Tibial nerve (tissue), 4 donors: ENCODE measurements around the gene DPP10. TPM values are rescaled to one million over a fixed set of nuclear protein-coding genes. Genes with fewer than 3 reads are reported as not detected.

Experiments
- DNase-seq, 2 donors: peaks; one replicate each; pipeline ENCODE4 v3.0.0-alpha.2; 2019; ENCODE audit warnings: low spot score in 2 of 2
- H3K27ac ChIP-seq, 4 donors: fragments of 200-600 bp; sonication (generic) in 3 of 4; one replicate each; pipeline ENCODE4 v1.5.1; 2017 to 2019; ENCODE audit warnings: mild to moderate bottlenecking in 1 of 4
- H3K27me3 ChIP-seq, 2 donors: fragments of 200-600 bp; sonication (generic) in 1 of 2; one replicate each; pipeline versions ENCODE4 v1.5.1 to v1.6.0; 2017 to 2019
- H3K36me3 ChIP-seq, 3 donors: fragments of 200-600 bp; sonication (generic); one replicate each; pipeline ENCODE4 v1.5.1; 2018 to 2019
- H3K4me1 ChIP-seq, 4 donors: fragments of 200-600 bp; sonication (generic) in 3 of 4; one replicate each; pipeline ENCODE4 v1.5.1; 2017 to 2019
- H3K4me3 ChIP-seq, 4 donors: fragments of 200-600 bp; sonication (generic) in 3 of 4; one replicate each; pipeline ENCODE4 v1.5.1; 2017 to 2019; ENCODE audit warnings: mild to moderate bottlenecking in 1 of 4, moderate library complexity in 1 of 4
- H3K9me3 ChIP-seq, 4 donors: fragments of 200-600 bp; sonication (generic) in 3 of 4; one replicate each; pipeline ENCODE4 v1.5.1; 2017 to 2019
- EP300 ChIP-seq, 2 donors: sonication (generic); formaldehyde crosslinking; IDR thresholded peaks; one replicate each; pipeline ENCODE4 v1.6.1; 2017; ENCODE audit warnings: antibody characterized with exemption in 2 of 2, mild to moderate bottlenecking in 1 of 2
- POLR2A ChIP-seq, 2 donors: fragments of 450-650 bp; IDR thresholded peaks; one replicate each; pipeline ENCODE4 v1.6.1; 2017; ENCODE audit warnings: antibody characterized with exemption in 2 of 2, mild to moderate bottlenecking in 2 of 2, moderate library complexity in 2 of 2
- WGBS, 2 donors: methylation state at CpG; one replicate each; pipeline ENCODE4 v1.1.5; 2018; 5-methylcytosine and 5-hydroxymethylcytosine counted together
- total RNA-seq, 4 donors: library from RNA; depleted of rRNA; stranded (reverse); fragments of >200 nt; gene quantifications; one replicate each; pipeline ENCODE4 v1.1.0, GENCODE V29; 2016
- TF ChIP-seq, protein P1 (sequence below), 5 experiments: fragments of 200-600 bp in 3 of 5; fragments of 450-650 bp in 2 of 5; sonication (generic) in 3 of 5; IDR thresholded peaks; one replicate each; pipeline ENCODE4 v1.5.1; 2016 to 2019; ENCODE audit warnings: antibody characterized with exemption in 5 of 5, mild to moderate bottlenecking in 3 of 5, moderate library complexity in 2 of 5

Gene DPP10
- total RNA-seq, 4 donors from 2014 or later, result 0.20 to 2.1 TPM; not detected in 2

DNA sequence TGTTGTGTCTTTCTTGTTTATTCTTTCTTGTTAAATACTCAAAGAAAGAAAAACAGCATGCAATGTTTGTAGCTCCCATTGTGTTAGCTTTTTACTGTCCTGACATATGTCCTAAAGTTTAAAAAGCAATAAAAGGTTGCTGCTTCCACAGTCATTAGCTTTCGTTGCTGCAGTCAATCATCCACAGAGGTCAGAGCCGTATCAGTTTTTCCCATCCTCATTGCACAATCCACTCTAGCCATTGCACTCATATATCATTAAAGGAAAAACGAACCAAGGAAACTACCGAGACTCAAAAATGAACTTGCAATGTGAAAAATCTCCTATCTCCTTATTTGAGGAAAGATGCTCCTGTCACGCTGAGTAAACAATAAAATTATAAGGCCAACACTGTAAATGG lies 954.1 kb downstream of the DPP10 start:
- WGBS, 2 donors, result 56 to 64% methylated on average over 5 of the region's 5 CpGs
- H3K27me3 ChIP-seq, result no peaks in the 10 kb centered on the region
- TF ChIP-seq EP300 (IDR thresholded peaks at IDR 0.05) (no peak), POLR2A (IDR thresholded peaks at IDR 0.05) (no peak)
- TF ChIP-seq, protein P1, sequence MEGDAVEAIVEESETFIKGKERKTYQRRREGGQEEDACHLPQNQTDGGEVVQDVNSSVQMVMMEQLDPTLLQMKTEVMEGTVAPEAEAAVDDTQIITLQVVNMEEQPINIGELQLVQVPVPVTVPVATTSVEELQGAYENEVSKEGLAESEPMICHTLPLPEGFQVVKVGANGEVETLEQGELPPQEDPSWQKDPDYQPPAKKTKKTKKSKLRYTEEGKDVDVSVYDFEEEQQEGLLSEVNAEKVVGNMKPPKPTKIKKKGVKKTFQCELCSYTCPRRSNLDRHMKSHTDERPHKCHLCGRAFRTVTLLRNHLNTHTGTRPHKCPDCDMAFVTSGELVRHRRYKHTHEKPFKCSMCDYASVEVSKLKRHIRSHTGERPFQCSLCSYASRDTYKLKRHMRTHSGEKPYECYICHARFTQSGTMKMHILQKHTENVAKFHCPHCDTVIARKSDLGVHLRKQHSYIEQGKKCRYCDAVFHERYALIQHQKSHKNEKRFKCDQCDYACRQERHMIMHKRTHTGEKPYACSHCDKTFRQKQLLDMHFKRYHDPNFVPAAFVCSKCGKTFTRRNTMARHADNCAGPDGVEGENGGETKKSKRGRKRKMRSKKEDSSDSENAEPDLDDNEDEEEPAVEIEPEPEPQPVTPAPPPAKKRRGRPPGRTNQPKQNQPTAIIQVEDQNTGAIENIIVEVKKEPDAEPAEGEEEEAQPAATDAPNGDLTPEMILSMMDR (IDR thresholded peaks at IDR 0.05), result no peak
- H3K27ac ChIP-seq, result no peak overlapping the region
- H3K36me3 ChIP-seq, result no peaks in the 10 kb centered on the region
- H3K9me3 ChIP-seq, result no peaks in the 10 kb centered on the region
- no peak overlapping the region for H3K4me3 ChIP-seq
- DNase-seq, result no peak
- H3K4me1 ChIP-seq, result no peaks in the 10 kb centered on the region

DNA sequence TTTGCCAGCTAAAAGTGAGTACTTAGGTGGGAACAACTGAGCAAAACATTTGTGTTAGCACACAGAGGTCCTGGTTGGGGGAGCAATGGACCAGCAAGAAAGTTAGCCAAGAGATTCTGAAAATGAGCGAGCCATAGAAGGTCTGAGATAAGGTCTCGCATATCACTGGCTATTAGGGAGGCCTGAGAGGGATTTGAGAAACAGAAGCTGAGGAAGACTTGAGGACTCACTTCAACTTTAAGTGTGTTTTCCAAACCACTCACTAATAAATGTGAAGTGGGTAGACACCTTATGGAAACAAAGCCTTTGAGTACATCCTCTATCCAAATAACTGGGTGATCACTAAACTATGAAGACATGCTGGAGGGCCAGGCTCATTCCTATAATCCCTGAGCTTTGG lies 958.5 kb downstream of the DPP10 start:
- H3K4me1 ChIP-seq, result no peaks in the 10 kb centered on the region
- no peaks in the 10 kb centered on the region for H3K9me3 ChIP-seq
- H3K36me3 ChIP-seq, result no peaks in the 10 kb centered on the region
- H3K4me3 ChIP-seq, result no peak overlapping the region
- no peaks in the 10 kb centered on the region for H3K27me3 ChIP-seq
- WGBS, 2 donors, result 87 to 96% methylated on average over 2 of the region's 2 CpGs
- TF ChIP-seq, protein P1 (IDR thresholded peaks at IDR 0.05), result no peak
- no peak for TF ChIP-seq POLR2A (IDR thresholded peaks at IDR 0.05)
- TF ChIP-seq EP300 (IDR thresholded peaks at IDR 0.05), result no peak
- no peak for DNase-seq
- H3K27ac ChIP-seq, result no peak overlapping the region

DNA sequence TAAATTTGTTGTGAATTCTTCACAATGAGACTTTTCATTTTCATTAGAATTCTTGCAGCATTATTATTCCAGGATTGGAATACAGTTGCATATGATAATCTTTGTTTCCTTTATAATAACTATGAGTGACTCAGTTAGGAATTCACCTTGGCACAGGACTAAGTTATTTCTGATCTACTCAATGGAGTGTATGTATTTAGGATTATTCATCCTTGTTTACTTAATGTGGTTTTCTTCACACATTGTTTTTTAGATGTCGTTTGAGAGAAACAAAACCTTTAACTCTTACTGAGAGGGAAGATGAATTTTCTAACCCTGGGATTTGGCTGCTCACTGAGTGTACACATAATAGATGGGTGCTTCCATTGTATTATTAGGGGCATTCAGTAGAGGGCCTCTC lies 970.1 kb downstream of the DPP10 start:
- Histone ChIP-seq H3K4me3 (no peak overlapping the region), H3K4me1 (no peaks in the 10 kb centered on the region), H3K36me3 (no peaks in the 10 kb centered on the region), H3K27ac (no peak overlapping the region), H3K9me3 (no peaks in the 10 kb centered on the region), H3K27me3 (no peaks in the 10 kb centered on the region)
- 26 to 32% methylated on average over 1 of the region's 1 CpG for WGBS, 2 donors
- DNase-seq, result no peak
- TF ChIP-seq POLR2A (IDR thresholded peaks at IDR 0.05) (no peak), EP300 (IDR thresholded peaks at IDR 0.05) (no peak)
- TF ChIP-seq, protein P1 (IDR thresholded peaks at IDR 0.05), result no peak

DNA sequence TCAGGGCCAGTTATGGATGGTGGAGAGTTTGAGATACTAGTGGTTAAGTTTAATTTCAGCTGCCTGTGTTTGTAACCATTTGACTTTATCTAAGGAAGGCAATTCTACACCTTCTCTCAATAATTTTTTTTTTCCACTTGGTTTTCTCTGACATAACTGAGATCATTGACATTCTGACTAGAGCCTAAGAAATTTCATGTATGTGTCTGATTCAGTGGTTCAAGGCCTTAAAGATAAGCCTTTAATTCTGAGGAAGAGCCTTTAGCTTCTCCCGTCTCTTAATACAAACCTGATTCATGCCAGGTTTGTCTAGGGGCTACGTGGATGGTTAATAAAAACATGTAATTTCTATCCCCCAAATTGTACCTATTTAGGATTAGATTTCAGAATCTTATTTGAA lies 971.4 kb downstream of the DPP10 start:
- no peaks in the 10 kb centered on the region for H3K27me3 ChIP-seq
- H3K9me3 ChIP-seq, result no peaks in the 10 kb centered on the region
- no peaks in the 10 kb centered on the region for H3K4me1 ChIP-seq
- H3K4me3 ChIP-seq, result no peak overlapping the region
- H3K36me3 ChIP-seq, result no peaks in the 10 kb centered on the region
- no peak for DNase-seq
- 85 to 86% methylated on average over 2 of the region's 2 CpGs for WGBS, 2 donors
- TF ChIP-seq EP300 (IDR thresholded peaks at IDR 0.05) (no peak), POLR2A (IDR thresholded peaks at IDR 0.05) (no peak)
- TF ChIP-seq, protein P1 (IDR thresholded peaks at IDR 0.05), result no peak
- no peak overlapping the region for H3K27ac ChIP-seq

DNA sequence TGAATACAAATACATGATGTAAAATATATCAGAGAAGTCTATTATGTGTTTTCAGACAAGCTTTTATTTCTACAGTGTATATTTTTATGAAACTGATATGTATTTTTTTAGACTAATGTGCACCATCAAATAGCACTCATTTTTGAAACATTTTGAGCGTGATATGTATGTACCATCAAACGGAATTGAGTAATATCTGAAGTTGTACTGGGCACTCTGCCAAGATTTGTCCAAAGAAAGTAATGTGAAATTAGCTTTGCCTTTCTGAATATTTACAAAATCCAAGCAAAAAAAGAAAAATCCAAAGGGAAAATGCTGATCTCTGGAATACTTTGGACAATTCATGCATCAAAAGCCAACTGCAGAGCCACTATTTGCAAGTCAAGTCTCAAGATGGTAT lies 972.0 kb downstream of the DPP10 start:
- H3K4me1 ChIP-seq, result no peaks in the 10 kb centered on the region
- WGBS, 2 donors, result 38 to 40% methylated on average over 2 of the region's 2 CpGs
- TF ChIP-seq EP300 (IDR thresholded peaks at IDR 0.05) (no peak), POLR2A (IDR thresholded peaks at IDR 0.05) (no peak)
- TF ChIP-seq, protein P1 (IDR thresholded peaks at IDR 0.05), result no peak
- H3K4me3 ChIP-seq, result no peak overlapping the region
- no peaks in the 10 kb centered on the region for H3K9me3 ChIP-seq
- H3K36me3 ChIP-seq, result no peaks in the 10 kb centered on the region
- H3K27me3 ChIP-seq, result no peaks in the 10 kb centered on the region
- H3K27ac ChIP-seq, result no peak overlapping the region
- DNase-seq, result no peak
